HPDE6-E6E7 (cell line): ENCODE measurements around the gene SOCS7.
A peak's percentile ranks its signal among the peaks of the same experiment; 100 is the strongest.

Experiments used
- DNase-seq: peaks from one replicate; pipeline ENCODE4 v3.0.0; 2011; ENCODE audit warnings: missing footprints; ENCODE audit errors: extremely low spot score

SOCS7 gene

GRCh38 chr17:38441429-38442061 lies 89.9 kb downstream of the SOCS7 start:
- no peak for DNase-seq

- DNase-seq = no peak
Measured at GRCh38 chr17:38442548-38442947, 90.9 kb downstream of the SOCS7 start.

- no peak for DNase-seq
Measured at GRCh38 chr17:38443356-38444031, 91.8 kb downstream of the SOCS7 start.

GRCh38 chr17:38444151-38444550 lies 92.5 kb downstream of the SOCS7 start:
- DNase-seq = no peak

GRCh38 chr17:38447502-38448085 lies 96.0 kb downstream of the SOCS7 start:
- no peak for DNase-seq

GRCh38 chr17:38448208-38448771 lies 96.6 kb downstream of the SOCS7 start:
- no peak for DNase-seq

GRCh38 chr17:38449364-38449763 lies 97.7 kb downstream of the SOCS7 start:
- DNase-seq = peak; percentile 82

GRCh38 chr17:38450557-38451029 lies 98.9 kb downstream of the SOCS7 start:
- no peak for DNase-seq

GRCh38 chr17:38451030-38451839 lies 99.6 kb downstream of the SOCS7 start:
- DNase-seq = no peak

GRCh38 chr17:38451840-38452529 lies 100.3 kb downstream of the SOCS7 start:
- peak; percentile 82 for DNase-seq

- no peak for DNase-seq
Measured at GRCh38 chr17:38452719-38453118, 101.1 kb downstream of the SOCS7 start.

GRCh38 chr17:38453951-38454421 lies 102.3 kb downstream of the SOCS7 start:
- DNase-seq = no peak

GRCh38 chr17:38454532-38454931 lies 102.9 kb downstream of the SOCS7 start:
- DNase-seq = peak; percentile 81
